Mononuclear cell (primary cell): ENCODE results near the gene L1CAM. TPM values are rescaled to one million over a fixed set of nuclear protein-coding genes. Genes with fewer than 3 reads are reported as not detected.

Source experiments
- H3K27me3 ChIP-seq: 2 replicates; pipeline ENCODE4 v1.6.0; 2011; ENCODE audit warnings: low read length, control low read depth; ENCODE audit not compliant: insufficient read depth
- H3K4me1 ChIP-seq: 2 replicates; pipeline ENCODE4 v1.5.1; 2011; ENCODE audit warnings: mild to moderate bottlenecking, low read length, control low read depth; ENCODE audit not compliant: insufficient read depth
- H3K4me3 ChIP-seq: 2 replicates; pipeline ENCODE4 v1.5.1; 2011; ENCODE audit warnings: mild to moderate bottlenecking, low read length, moderate library complexity
- H3K9me3 ChIP-seq: 2 replicates; pipeline ENCODE4 v1.5.1; 2011; ENCODE audit warnings: low read depth, mild to moderate bottlenecking, control low read depth, low read length
- total RNA-seq: library from RNA; depleted of rRNA; stranded (reverse); fragments of >200 nt; gene quantifications from one replicate; pipeline ENCODE4 v1.2.3, GENCODE V29; 2012

Gene L1CAM
- total RNA-seq, 1 donor = 0.52 TPM

- H3K27me3 ChIP-seq = no peaks in the 10 kb centered on the region
- H3K9me3 ChIP-seq = no peaks in the 10 kb centered on the region
- H3K4me1 ChIP-seq = peaks cover 46% of the 10 kb centered on the region
- peak overlapping the region; percentile 67 for H3K4me3 ChIP-seq
These were observed 41.1 kb upstream of the L1CAM start for GRCh38 chrX:153926858-153927671.

- peak overlapping the region; percentile 67 for H3K4me3 ChIP-seq
- peaks cover 52% of the 10 kb centered on the region for H3K4me1 ChIP-seq
- H3K27me3 ChIP-seq = no peaks in the 10 kb centered on the region
- H3K9me3 ChIP-seq = no peaks in the 10 kb centered on the region
These were observed 40.5 kb upstream of the L1CAM start for GRCh38 chrX:153926552-153926857.

GRCh38 chrX:153925739-153926551, 40.0 kb upstream of the L1CAM start, which contains the start of gene ARHGAP4:
TSS of gene ARHGAP4 (minus strand) at chrX:153926264. CDS start at chrX:153926202, 62 bp downstream.
- H3K4me3 ChIP-seq = peak within 1 kb of the TSS; percentile 67
- no peaks in the 10 kb centered on the region for H3K27me3 ChIP-seq
- H3K9me3 ChIP-seq = no peaks in the 10 kb centered on the region
- H3K4me1 ChIP-seq = peaks cover 54% of the 10 kb centered on the region

- peak overlapping the region; percentile 67 for H3K4me3 ChIP-seq
- no peaks in the 10 kb centered on the region for H3K27me3 ChIP-seq
- peaks cover 54% of the 10 kb centered on the region for H3K4me1 ChIP-seq
- no peaks in the 10 kb centered on the region for H3K9me3 ChIP-seq
These were observed 39.4 kb upstream of the L1CAM start for GRCh38 chrX:153925387-153925738.

- Histone ChIP-seq H3K4me3 (peak overlapping the region; percentile 67), H3K9me3 (no peaks in the 10 kb centered on the region), H3K27me3 (no peaks in the 10 kb centered on the region), H3K4me1 (peaks cover 48% of the 10 kb centered on the region)
These were observed 38.3 kb upstream of the L1CAM start for GRCh38 chrX:153924149-153924861.

DNA sequence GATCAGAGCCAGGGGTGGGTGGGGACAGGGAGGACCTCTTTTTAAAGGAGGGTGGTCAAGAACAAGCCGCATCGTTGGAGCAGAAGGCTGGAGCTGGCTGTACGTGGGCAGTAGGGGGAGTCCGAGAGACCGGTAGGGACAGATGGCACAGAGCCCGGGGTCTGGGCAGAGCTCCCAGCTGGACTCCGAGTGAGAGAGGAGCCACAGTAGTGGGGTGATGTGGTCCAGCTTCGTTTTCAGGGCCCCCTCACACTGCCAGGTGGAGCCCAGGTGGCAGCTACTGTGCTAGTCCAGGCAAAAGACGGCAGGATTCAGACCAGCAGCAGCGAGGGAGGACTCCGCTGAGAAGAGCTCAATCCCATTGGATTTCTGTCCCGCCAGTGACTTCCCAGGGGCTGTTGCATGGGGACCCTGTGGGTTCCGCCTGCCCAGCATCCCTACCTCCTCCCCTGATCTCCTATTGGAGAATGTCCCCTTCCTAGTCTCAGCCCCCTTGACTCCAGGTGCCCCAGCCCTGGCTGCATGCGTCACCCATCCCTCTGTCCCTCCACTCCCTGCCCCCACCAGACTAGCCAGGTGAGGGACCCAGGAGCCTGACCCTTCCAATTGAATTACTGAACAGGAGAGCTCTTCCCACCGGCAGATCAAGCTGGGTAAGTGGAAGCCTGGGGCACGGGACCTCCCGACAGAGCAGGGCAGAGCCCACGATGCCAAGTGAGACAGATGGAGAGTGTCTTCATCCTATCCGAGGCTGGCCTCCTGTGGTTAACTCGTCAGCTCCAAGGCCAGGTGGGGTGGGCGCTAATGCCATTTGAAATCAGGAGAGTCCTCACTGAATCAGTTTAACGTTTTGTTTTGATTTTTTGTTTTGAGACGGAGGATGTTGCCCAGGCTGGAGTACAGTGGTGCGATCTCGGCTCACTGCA, 37.2 kb upstream of the L1CAM start:
- no peak overlapping the region for H3K4me3 ChIP-seq

DNA sequence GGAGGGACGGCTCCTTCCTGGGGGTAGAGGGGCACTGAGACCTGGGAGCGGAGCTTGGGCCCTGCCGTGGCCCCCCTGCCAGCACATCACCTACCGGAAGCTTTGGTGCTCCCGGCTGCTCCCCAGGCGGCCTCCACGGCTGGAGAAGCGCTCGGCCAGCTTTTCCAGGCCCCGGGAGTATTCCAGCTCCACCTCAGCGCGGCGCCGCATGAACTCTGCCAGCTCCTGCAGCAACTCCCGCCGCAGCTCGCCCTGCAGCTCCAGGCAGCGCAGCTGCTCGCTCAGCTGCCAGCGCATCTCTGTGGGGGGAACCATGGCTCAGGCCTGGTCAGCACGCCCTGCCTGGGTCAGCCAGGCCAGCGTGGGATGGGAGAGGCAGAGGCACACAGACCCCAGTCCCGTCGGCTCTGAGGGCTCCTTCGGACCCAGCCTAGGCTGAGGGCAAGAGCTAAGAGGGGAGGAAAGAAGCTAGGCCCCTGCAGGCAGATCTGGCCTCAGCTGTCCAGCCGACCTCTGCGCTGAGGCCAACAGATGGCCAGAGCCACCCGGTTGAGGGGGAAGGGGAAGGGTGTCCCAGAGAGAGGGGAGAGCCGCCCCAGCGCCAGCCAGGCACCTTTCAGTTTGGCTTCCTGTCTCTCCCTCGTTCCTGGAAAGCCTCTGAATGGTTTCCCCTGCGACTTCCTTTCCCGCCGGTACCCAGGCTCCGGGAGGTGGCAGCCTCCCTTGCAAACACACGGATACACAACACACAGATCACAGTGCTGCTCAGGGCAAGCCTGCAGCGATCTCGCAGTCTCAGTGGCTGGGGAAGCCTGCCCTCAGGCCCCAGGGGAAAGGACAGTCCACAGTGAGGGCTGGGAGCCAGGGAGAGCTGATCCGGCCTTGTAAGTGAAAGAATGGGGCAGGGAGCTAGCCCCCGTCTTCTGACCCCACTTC, 35.8 kb upstream of the L1CAM start:
- peaks cover 32% of the 10 kb centered on the region for H3K4me1 ChIP-seq

More for the DNA sequence above, 37.2 kb upstream of the L1CAM start:
- Histone ChIP-seq H3K9me3 (no peaks in the 10 kb centered on the region), H3K27me3 (no peaks in the 10 kb centered on the region), H3K4me1 (peaks cover 40% of the 10 kb centered on the region)

GRCh38 chrX:153921070-153921469, 35.1 kb upstream of the L1CAM start:
- Histone ChIP-seq H3K9me3 (no peaks in the 10 kb centered on the region), H3K4me3 (no peak overlapping the region), H3K4me1 (peaks cover 32% of the 10 kb centered on the region), H3K27me3 (no peaks in the 10 kb centered on the region)

More for the DNA sequence above, 35.8 kb upstream of the L1CAM start:
- Histone ChIP-seq H3K4me3 (no peak overlapping the region), H3K9me3 (no peaks in the 10 kb centered on the region), H3K27me3 (no peaks in the 10 kb centered on the region)

- H3K4me3 ChIP-seq = no peak overlapping the region
- H3K9me3 ChIP-seq = no peaks in the 10 kb centered on the region
- H3K27me3 ChIP-seq = no peaks in the 10 kb centered on the region
- H3K4me1 ChIP-seq = peaks cover 32% of the 10 kb centered on the region
These were observed 34.6 kb upstream of the L1CAM start for GRCh38 chrX:153920546-153920945.

DNA sequence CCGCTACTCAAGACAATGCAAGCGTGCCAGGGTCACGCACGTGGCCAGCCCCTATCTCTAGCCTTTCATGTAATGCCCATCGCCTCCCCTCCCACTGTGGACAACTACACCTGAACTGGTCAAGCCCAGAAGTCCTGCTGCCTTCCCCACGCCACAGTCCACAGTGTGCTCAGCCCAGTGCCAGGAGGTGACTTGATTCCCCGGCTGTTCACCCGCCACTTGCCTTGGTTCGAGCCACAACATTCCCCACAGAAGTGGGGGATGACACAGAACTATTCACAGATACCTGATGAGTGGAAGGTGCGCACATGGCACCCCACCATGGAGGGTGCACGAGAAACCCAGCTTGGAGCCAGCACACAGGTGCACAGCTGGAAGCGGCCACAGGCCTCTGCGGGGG, 33.3 kb upstream of the L1CAM start:
- H3K4me1 ChIP-seq = peaks cover 26% of the 10 kb centered on the region
- H3K4me3 ChIP-seq = no peak overlapping the region
- no peaks in the 10 kb centered on the region for H3K27me3 ChIP-seq
- H3K9me3 ChIP-seq = no peaks in the 10 kb centered on the region

- H3K4me3 ChIP-seq = no peak overlapping the region
- peaks cover 14% of the 10 kb centered on the region for H3K4me1 ChIP-seq
- H3K27me3 ChIP-seq = no peaks in the 10 kb centered on the region
- no peaks in the 10 kb centered on the region for H3K9me3 ChIP-seq
These were observed 31.9 kb upstream of the L1CAM start for GRCh38 chrX:153917869-153918268.

DNA sequence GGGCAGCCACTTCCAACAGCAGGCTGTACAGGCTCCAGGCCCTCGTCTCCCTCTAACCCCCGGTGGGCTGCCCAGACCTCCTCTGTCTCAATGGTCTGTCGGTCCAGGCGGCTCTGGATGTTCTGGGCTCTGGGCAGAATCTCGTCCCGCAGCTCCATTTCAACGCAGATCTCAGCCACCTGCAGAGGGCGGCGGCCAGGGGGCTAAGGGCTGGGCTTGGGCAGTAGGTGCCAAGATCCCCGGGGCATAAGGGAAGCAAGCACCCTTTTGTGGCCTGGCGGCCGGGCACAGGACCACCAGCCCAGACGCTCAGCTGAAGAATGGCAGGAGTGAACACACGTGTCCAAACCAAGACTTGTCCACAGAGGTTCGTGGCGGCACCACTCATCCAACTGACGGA, 27.7 kb upstream of the L1CAM start:
- H3K9me3 ChIP-seq = no peaks in the 10 kb centered on the region
- no peaks in the 10 kb centered on the region for H3K4me1 ChIP-seq
- no peaks in the 10 kb centered on the region for H3K27me3 ChIP-seq
- no peak overlapping the region for H3K4me3 ChIP-seq

DNA sequence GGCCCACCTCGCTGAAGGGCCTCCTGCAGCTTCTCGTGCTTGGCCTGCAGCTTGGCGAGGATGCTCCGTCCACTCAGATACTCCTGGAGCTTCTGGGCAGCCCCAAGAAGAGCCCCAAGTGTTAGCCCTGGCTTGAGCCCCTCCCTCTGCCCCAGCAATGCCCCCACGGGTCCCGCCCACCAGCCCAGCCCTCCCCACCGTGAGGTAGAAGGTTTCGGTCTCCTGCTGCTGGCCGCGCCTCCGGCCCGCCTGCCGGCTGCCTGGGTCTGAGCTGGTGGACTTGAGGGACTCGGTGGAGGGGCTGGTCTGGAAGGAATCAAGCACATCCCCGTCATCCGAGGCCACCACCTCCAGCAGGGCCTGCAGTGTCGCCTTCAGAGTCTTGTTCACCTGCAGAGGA, 27.2 kb upstream of the L1CAM start:
- H3K4me3 ChIP-seq = no peak overlapping the region
- no peaks in the 10 kb centered on the region for H3K4me1 ChIP-seq
- H3K9me3 ChIP-seq = no peaks in the 10 kb centered on the region
- H3K27me3 ChIP-seq = no peaks in the 10 kb centered on the region
